Measurements from ENCODE around the gene SPART. TPM values are rescaled to one million over a fixed set of nuclear protein-coding genes. Genes with fewer than 3 reads are reported as not detected.
"Not testable (repeated sequence)": the region's sequence is repeated elsewhere in the genome, so short reads cannot be mapped to it uniquely, and the experiment has no call there.

Gene SPART
- total RNA-seq, 1 experiment from 2014 or later = 46.0 TPM

DNA sequence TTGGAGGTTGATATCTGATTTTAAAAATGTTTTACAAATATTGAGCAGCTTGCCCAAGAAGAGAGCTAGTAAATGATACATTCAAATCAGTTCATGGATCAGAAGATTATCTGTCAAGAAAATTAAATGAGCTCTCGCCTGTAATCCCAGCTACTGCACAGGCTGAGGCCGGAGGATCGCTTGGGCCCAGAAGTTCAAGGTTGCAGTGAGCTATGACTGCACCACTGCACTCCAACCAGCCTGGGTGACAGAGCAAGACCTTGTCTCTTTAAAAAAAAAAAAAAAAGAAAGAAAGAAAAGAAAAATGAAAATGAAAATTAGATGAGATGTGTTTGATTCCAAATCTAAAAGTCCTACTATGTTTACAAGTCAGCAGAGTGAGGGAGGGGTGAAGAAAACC is 2.4 kb downstream of the SPART start:
- Histone ChIP-seq H3K4me3 (ENCODE audit: insufficient read depth, low read depth, low read length) (no peak overlapping the region), H3K36me3 (replicated peaks; ENCODE audit: control insufficient read depth, insufficient read depth, low read length) (no peaks in the 10 kb centered on the region), H3K27me3 (ENCODE audit: control insufficient read depth, insufficient read depth, low read length) (peaks cover 2% of the 10 kb centered on the region; the same call in 1 of the 2 replicates)
- DNase-seq = no peak

GRCh38 chr13:36342715-36343114 is 3.5 kb downstream of the SPART start:
- no peak for DNase-seq
- peaks cover 2% of the 10 kb centered on the region; the same call in 1 of the 2 replicates for H3K27me3 ChIP-seq (ENCODE audit: control insufficient read depth, insufficient read depth, low read length)
- H3K36me3 ChIP-seq (replicated peaks; ENCODE audit: control insufficient read depth, insufficient read depth, low read length) = no peaks in the 10 kb centered on the region
- no peak overlapping the region for H3K4me3 ChIP-seq (ENCODE audit: insufficient read depth, low read depth, low read length)

GRCh38 chr13:36341718-36342117 is 4.5 kb downstream of the SPART start:
- DNase-seq = no peak

GRCh38 chr13:36339600-36340155 is 6.5 kb downstream of the SPART start:
- Histone ChIP-seq H3K36me3 (replicated peaks; ENCODE audit: control insufficient read depth, insufficient read depth, low read length) (peaks cover 2% of the 10 kb centered on the region; the same call in 1 of the 2 replicates), H3K4me3 (ENCODE audit: insufficient read depth, low read depth, low read length) (no peak overlapping the region), H3K27me3 (ENCODE audit: control insufficient read depth, insufficient read depth, low read length) (no peaks in the 10 kb centered on the region; the same call in 1 of the 2 replicates)
- DNase-seq = no peak

More at GRCh38 chr13:36341718-36342117, 4.5 kb downstream of the SPART start:
- no peaks in the 10 kb centered on the region for H3K36me3 ChIP-seq (replicated peaks; ENCODE audit: control insufficient read depth, insufficient read depth, low read length)
- peaks cover 2% of the 10 kb centered on the region; the same call in 1 of the 2 replicates for H3K27me3 ChIP-seq (ENCODE audit: control insufficient read depth, insufficient read depth, low read length)
- no peak overlapping the region for H3K4me3 ChIP-seq (ENCODE audit: insufficient read depth, low read depth, low read length)

GRCh38 chr13:36337938-36338641 is 8.1 kb downstream of the SPART start:
- no peak for DNase-seq
- Histone ChIP-seq H3K4me3 (ENCODE audit: insufficient read depth, low read depth, low read length) (no peak overlapping the region), H3K36me3 (replicated peaks; ENCODE audit: control insufficient read depth, insufficient read depth, low read length) (peaks cover 2% of the 10 kb centered on the region; the same call in 1 of the 2 replicates), H3K27me3 (ENCODE audit: control insufficient read depth, insufficient read depth, low read length) (no peaks in the 10 kb centered on the region)

- DNase-seq = no peak
- no peaks in the 10 kb centered on the region for H3K27me3 ChIP-seq (ENCODE audit: control insufficient read depth, insufficient read depth, low read length)
- H3K4me3 ChIP-seq (ENCODE audit: insufficient read depth, low read depth, low read length) = no peak overlapping the region
- peaks cover 4% of the 10 kb centered on the region for H3K36me3 ChIP-seq (replicated peaks; ENCODE audit: control insufficient read depth, insufficient read depth, low read length)
Observed at GRCh38 chr13:36332986-36333385, 13.2 kb downstream of the SPART start.

DNA sequence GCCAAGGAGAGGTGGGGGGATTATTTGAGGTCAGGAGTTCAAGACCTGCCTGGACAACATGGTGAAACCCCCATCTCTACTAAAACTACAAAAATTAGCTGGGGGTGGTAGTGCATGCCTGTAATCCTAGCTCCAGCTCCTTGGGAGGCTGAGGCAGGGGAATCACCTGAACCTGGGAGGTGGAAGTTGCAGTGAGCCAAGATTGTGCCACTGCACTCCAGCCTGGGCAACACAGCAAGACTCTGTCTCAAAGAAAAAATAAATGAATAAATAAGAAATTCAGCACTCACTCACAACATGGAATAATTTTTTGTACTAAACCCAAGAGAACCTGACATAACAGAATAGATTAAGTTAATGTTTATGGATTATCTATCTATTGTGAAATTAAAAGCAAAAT is 13.9 kb downstream of the SPART start:
- not testable (repeated sequence) for H3K4me3 ChIP-seq (ENCODE audit: insufficient read depth, low read depth, low read length); H3K27me3 ChIP-seq (ENCODE audit: control insufficient read depth, insufficient read depth, low read length); DNase-seq

GRCh38 chr13:36331280-36331679 is 14.9 kb downstream of the SPART start:
- Histone ChIP-seq H3K36me3 (replicated peaks; ENCODE audit: control insufficient read depth, insufficient read depth, low read length) (peaks cover 4% of the 10 kb centered on the region), H3K4me3 (ENCODE audit: insufficient read depth, low read depth, low read length) (no peak overlapping the region), H3K27me3 (ENCODE audit: control insufficient read depth, insufficient read depth, low read length) (no peaks in the 10 kb centered on the region)
- no peak for DNase-seq

More for the DNA sequence above, 13.9 kb downstream of the SPART start:
- not testable (repeated sequence) for H3K36me3 ChIP-seq (replicated peaks; ENCODE audit: control insufficient read depth, insufficient read depth, low read length)

GRCh38 chr13:36329361-36329760 is 16.8 kb downstream of the SPART start:
- H3K4me3 ChIP-seq (ENCODE audit: insufficient read depth, low read depth, low read length) = no peak overlapping the region
- H3K36me3 ChIP-seq (replicated peaks; ENCODE audit: control insufficient read depth, insufficient read depth, low read length) = peaks cover 1% of the 10 kb centered on the region
- no peak for DNase-seq
- H3K27me3 ChIP-seq (ENCODE audit: control insufficient read depth, insufficient read depth, low read length) = no peaks in the 10 kb centered on the region

DNA sequence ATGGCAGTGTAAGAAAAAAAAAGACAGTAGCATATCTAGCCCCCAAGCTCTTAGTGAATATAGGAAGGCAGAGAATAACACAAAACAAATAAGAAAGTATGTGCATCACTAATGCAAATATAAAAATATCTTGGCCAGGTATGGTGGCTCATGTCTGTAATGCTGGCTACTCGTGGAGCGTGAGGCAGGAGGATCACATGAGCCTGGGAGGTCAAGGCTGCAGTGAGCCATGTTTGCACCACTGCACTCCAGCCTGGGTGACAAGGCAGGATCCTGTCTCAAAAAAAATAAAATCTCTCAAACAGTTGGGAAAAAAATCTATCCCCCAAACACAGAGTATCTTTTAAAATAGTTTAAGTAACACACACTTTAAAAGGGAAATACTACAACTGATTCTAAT is 17.4 kb downstream of the SPART start:
- peaks cover 4% of the 10 kb centered on the region for H3K36me3 ChIP-seq (replicated peaks; ENCODE audit: control insufficient read depth, insufficient read depth, low read length)
- no peak for DNase-seq
- H3K4me3 ChIP-seq (ENCODE audit: insufficient read depth, low read depth, low read length) = no peak overlapping the region
- H3K27me3 ChIP-seq (ENCODE audit: control insufficient read depth, insufficient read depth, low read length) = no peaks in the 10 kb centered on the region

- Histone ChIP-seq H3K27me3 (ENCODE audit: control insufficient read depth, insufficient read depth, low read length) (no peaks in the 10 kb centered on the region), H3K36me3 (replicated peaks; ENCODE audit: control insufficient read depth, insufficient read depth, low read length) (peaks cover 6% of the 10 kb centered on the region), H3K4me3 (ENCODE audit: insufficient read depth, low read depth, low read length) (no peak overlapping the region)
- DNase-seq = no peak
Observed at GRCh38 chr13:36325912-36326311, 20.3 kb downstream of the SPART start.

DNA sequence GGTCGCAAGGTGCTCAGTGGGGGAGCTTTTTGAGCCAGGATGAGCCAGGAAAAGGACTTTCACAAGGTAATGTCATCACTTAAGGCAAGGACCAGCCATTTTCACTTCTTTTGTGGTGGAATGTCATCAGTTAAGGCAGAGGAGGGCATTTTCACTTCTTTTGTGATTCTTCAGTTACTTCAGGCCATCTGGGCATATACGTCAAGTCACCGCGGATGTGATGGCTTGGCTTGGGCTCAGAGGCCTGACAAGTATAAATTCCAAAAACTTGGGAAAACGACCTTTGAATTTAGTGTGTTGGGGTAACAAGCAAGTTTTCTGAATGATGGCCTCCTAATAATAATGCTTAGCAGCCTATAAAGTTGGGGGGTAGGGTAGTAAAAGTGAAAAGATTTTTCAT is 21.3 kb downstream of the SPART start:
- not testable (repeated sequence) for DNase-seq; H3K36me3 ChIP-seq (replicated peaks; ENCODE audit: control insufficient read depth, insufficient read depth, low read length); H3K4me3 ChIP-seq (ENCODE audit: insufficient read depth, low read depth, low read length); H3K27me3 ChIP-seq (ENCODE audit: control insufficient read depth, insufficient read depth, low read length)

DNA sequence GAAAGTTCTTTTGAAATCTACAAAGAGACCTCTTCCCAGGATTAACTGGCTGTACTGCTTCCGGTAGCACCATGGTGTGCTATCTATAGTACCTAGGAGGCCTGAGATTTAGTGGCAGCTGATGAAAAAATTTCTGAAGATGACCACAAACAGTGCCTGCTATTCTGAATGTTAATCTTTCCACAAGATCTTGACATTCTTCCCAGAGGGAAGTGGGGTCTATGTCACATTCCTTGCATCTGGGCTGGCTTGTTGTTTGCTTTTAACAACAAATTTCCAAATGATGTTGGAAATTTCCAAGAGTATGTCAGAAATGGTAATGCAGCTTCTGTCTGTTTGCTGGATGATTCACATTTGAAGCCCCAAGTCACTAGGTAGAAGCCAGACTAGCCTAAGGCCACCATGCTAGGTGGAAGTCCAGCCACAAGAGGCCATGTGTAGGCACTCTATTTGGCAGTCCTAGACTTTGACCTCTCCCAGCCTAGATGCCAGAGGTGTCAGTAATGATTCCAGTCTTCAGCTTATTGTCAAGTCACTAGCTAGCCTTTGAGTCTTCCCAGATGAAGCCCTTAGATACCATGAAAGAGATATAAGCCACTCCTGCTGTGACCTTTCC is 22.1 kb downstream of the SPART start:
- no peak for DNase-seq
- H3K36me3 ChIP-seq (replicated peaks; ENCODE audit: control insufficient read depth, insufficient read depth, low read length) = peaks cover 4% of the 10 kb centered on the region
- no peak overlapping the region for H3K4me3 ChIP-seq (ENCODE audit: insufficient read depth, low read depth, low read length)

GRCh38 chr13:36323408-36323807 is 22.8 kb downstream of the SPART start:
- H3K27me3 ChIP-seq (ENCODE audit: control insufficient read depth, insufficient read depth, low read length) = no peaks in the 10 kb centered on the region
- no peak overlapping the region for H3K4me3 ChIP-seq (ENCODE audit: insufficient read depth, low read depth, low read length)
- H3K36me3 ChIP-seq (replicated peaks; ENCODE audit: control insufficient read depth, insufficient read depth, low read length) = peaks cover 4% of the 10 kb centered on the region
- no peak for DNase-seq

More for the DNA sequence above, 22.1 kb downstream of the SPART start:
- no peaks in the 10 kb centered on the region for H3K27me3 ChIP-seq (ENCODE audit: control insufficient read depth, insufficient read depth, low read length)

GRCh38 chr13:36319793-36320192 is 26.4 kb downstream of the SPART start:
- not testable (repeated sequence) for H3K4me3 ChIP-seq (ENCODE audit: insufficient read depth, low read depth, low read length); DNase-seq; H3K27me3 ChIP-seq (ENCODE audit: control insufficient read depth, insufficient read depth, low read length); H3K36me3 ChIP-seq (replicated peaks; ENCODE audit: control insufficient read depth, insufficient read depth, low read length)
